HL-60/S4 (cell line): ENCODE results near the gene ORMDL2.
"Not testable (repeated sequence)": the region's sequence is repeated elsewhere in the genome, so short reads cannot be mapped to it uniquely, and the experiment has no call there.

Experiments
- in situ Hi-C: fragments of 300-500 bp; cut with MboI; formaldehyde crosslinking; loops from 2 replicates; pipeline ENCODE4 v1.14.3; 2022; ENCODE audit warnings: low sequenced_read_pairs

Gene ORMDL2

DNA sequence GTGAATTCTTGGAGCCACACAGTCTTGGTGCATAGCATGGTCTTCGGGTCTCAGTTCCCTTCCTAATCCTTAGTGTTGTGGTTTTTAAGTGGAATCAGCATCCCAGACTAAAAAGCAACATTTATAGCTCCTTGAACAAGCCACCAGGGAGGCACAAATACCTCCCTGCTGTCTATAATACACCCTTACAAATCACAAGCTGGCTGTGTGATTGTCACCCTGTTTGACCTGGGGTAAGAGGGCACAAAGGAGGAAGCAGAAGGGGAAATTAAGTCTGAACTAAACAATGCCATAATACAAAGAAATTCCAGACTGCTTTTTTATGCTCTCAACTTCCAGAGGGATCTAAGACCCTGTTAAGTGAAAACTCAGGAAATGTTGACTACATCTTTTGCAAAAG is 32.6 kb downstream of the ORMDL2 start:
- in situ Hi-C loops = no loop called here

DNA sequence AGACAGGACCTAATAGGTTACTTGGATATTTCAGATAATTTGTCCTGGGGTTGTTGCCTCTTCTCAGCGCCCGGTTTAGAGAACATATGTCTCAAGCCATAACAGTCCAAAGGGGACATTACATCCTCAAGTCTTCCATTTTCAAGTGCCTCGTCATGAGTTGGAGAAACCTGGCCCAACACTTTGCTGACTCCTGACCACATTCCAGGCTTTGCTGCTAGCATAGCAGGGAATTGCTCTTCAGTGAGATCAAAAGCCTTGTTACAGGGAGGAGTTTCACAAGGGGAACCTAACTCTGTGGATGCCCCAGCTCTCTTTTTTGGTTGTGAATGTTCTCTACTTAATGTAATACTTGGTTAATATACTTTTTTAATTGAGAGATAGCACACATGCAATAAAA is 33.1 kb downstream of the ORMDL2 start:
- in situ Hi-C loops = no loop called here

DNA sequence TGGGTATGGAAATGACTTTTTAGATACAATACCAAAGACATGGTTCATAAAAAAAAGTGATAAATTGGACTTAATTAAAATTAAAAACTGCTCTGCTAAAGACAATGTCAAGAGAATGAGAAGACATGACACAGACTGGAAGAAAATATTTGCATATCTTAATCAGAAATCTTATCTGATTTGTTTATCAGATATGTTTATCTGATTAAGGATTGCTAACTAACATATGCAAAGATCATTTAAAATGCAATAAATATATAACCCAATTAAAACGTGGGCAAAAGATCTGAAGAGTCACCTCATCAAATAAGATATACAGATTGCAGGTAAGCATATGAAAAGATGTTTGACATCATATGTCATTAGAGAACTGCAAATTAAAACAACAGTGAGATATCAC is 34.9 kb downstream of the ORMDL2 start:
- in situ Hi-C loops = no loop called here

DNA sequence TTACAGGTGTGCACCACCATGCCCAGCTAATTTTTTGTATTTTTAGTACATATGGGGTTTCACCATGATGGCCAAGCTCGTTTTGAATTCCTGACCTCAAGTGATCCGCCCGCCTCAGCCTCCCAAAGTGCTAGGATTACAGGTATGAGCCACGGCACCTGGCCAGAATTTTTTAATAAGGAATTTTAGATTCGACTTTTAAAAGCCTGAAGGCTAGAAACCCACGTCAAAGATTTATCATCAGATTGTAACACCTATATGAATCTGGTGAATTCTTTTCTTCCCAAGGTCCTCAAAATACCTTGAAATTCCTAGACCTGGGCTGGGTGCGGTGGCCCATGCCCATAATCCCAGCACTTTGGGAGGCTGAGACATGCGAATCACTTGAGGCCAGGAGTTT is 43.6 kb downstream of the ORMDL2 start:
- in situ Hi-C loops = no loop called here

DNA sequence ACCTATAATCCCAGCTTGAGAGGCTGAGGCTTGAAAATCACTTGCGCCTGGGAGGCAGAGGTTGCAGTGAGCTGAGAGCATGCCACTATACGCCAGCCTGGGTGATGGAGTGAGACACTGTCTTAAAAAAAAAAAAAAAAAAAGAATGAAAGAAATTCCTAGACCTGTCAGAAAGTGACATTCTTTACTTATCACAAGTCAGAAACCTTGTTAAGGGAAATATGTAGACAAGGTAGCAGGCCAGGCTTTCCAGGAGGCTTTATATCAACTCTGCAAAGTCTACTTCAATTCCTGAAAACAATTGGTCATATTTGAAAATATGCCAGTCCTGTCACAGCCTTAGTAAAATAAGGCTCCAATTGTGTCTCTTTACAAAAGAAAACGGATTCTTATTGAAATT is 44.0 kb downstream of the ORMDL2 start:
- in situ Hi-C loops = no loop called here

DNA sequence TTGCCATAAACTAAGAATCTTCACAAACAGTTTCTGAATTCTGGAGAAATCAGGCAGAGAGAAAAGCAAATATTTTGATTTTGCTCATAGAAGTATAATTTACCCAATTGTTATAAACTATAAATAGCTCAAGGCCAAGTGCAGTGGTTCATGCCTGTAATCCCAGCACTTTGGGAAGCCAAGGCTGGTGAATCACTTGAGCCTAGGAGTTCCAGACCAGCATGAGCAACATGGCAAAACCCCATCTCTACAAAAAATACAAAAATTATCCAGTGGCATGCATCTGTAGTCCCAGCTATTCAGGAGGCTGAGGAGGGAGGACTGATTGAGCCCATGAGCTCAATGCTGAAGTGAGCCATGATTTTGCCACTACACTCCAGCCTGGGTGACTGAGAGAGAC is 44.4 kb downstream of the ORMDL2 start:
- in situ Hi-C loops = no loop called here

DNA sequence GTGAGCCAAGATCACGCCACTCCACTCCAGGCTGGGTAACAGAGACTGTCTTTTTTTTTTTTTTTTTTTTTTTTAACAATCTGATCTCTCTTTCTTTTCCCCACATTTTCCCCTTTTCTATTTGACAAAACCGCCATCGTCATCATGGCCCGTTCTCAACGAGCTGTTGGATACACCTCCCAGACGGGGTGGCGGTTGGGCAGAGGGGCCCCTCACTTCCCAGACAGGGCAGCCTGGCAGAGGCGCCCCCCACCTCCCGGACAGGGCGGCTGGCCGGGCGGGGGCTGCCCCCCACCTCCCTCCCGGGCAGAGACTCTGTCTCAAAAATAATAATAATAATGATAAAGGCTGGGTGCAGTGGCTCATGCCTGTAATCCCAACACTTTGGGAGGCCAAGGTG is 45.1 kb downstream of the ORMDL2 start:
- in situ Hi-C loops = not testable (repeated sequence)

DNA sequence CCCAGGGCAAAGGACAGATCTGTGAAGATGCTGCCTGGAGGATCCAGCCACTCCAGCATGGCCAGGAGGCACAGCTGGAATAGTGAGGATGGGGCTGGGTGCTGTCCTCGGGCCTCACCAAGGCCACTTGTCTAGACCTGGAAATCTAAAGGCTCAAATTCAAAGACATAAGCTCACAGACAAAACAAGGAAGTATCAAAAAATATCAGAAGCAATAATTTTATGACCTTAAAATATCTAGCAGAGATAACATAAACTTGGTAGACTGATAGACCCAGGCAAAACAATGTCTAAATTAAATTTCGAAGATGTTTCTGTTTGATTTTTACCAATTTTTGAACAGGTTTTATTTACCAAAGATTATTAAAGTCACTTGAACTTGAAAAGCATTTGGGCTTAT is 47.5 kb downstream of the ORMDL2 start:
- in situ Hi-C loops = no loop called here

DNA sequence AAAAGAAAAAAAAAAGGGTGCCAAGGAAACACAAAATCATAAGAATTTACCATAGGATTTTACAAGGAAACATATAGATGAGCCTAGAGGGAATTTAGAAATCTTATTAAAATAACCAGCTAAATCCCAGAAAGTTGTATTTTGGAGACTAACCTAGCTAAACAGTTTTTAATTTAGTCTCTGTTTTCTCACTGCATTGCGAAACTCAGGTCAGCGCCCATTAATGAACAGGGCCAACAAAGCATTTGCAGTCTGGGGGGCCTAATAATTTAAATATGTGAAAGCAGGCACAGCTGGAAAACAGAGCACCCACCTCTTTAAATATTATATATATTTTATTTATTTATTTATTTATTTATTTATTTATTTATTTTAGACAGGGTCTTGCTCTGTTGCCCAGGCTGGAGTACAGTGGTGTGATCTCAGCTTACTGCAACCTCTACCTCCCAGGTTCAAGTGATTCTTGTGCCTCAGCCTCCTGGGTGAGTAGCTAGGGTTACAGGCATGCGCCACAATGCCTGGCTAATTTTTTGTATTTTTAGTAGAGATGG is 48.7 kb downstream of the ORMDL2 start:
- in situ Hi-C loops = not testable (repeated sequence)
